Skin epidermis (tissue), 12 donors: ENCODE data around the gene AMBP.

Source experiments
- H3K27ac ChIP-seq, 21 experiments: fragments of 200-600 bp; sonication (generic) in 11 of 21; one replicate each; pipeline ENCODE4 v1.5.0; 2020; ENCODE audit warnings: mild to moderate bottlenecking in 3 of 21, inconsistent platforms in 2 of 21, moderate library complexity in 2 of 21
- H3K4me3 ChIP-seq, 7 experiments: fragments of 200-600 bp; sonication (generic) in 2 of 7; one replicate each; pipeline ENCODE4 v1.5.0; 2020; ENCODE audit warnings: inconsistent platforms in 2 of 7, mild to moderate bottlenecking in 2 of 7, moderate library complexity in 1 of 7

The AMBP gene

GRCh38 chr9:114078021-114078780 lies at the start of gene AMBP:
TSS of gene AMBP (minus strand) at chr9:114078300. CDS start at chr9:114078209, 91 bp downstream.
- Histone ChIP-seq H3K27ac (no peak within 1 kb of the TSS), H3K4me3 (no peak within 1 kb of the TSS)

- Histone ChIP-seq H3K27ac (no peak overlapping the region), H3K4me3 (no peak overlapping the region)
These were observed 48.4 kb upstream of the AMBP start for GRCh38 chr9:114126247-114127060.

DNA sequence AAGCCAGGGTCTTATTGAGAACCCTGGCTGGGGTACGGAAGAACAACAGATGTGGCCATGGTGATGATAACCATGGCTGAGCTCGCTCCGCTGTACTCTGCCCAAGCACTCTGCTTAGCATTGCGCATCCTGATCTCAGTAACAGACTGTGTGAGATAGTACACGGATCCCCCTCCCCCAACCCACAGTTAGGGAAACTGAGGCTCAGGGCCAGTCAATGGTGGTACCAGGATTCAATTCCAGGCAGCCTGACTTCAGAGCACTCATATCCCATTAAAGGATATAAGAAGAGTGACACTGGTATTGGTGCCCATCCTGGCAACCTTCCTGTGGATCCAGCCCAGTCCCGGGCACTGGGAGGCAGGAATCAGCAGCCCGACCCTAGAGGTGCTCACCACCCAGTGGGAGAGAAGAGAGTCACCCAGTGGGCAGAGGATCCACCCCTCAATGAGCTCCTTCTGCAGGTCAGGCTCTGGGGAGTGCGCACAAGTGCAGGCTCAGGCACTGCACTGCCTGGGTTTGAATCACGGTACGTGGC lies 47.4 kb upstream of the AMBP start:
- no peak overlapping the region for H3K27ac ChIP-seq
- H3K4me3 ChIP-seq: no peak overlapping the region

DNA sequence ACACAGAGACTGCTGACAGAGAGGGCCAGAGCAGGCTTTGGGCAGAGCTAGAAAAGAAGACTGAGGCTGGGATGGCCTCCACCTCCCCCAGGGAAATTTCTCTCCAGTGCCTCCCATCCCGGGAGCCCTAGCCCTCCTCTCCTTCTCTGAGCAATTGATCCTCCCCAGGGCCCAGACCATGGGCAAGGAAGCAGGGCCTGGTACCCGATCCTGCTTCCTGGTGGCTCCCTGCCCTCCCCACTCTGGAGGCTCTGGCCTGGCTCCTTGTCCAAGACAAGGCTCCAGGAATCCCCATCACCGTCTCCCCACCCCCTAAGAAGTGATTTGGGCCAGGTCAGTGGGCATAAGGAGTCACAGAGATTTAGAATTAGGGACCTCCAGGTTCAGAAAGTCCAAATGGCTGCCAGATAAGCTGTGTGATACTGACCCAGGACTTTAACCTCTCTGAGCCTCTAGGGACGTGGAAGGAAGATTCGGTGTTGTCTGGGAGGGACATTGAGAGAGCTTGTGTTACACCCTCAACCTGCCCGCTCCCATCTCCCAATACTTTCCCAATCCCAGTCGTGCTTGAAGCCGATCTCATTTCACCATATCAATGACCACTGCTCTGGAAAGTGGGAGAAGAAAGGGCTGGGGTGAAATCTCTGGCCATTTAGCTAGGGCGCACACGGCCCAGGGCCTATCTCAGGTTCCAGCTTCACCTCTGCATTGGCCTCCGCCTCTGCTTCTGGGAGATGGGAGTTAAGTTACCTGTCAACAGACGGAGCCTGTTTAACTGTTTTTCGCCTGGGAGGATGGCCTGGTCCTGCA lies 46.8 kb upstream of the AMBP start:
- Histone ChIP-seq H3K27ac (no peak overlapping the region), H3K4me3 (no peak overlapping the region)

- Histone ChIP-seq H3K4me3 (no peak overlapping the region), H3K27ac (no peak overlapping the region)
These were observed 46.0 kb upstream of the AMBP start for GRCh38 chr9:114124138-114124537.

DNA sequence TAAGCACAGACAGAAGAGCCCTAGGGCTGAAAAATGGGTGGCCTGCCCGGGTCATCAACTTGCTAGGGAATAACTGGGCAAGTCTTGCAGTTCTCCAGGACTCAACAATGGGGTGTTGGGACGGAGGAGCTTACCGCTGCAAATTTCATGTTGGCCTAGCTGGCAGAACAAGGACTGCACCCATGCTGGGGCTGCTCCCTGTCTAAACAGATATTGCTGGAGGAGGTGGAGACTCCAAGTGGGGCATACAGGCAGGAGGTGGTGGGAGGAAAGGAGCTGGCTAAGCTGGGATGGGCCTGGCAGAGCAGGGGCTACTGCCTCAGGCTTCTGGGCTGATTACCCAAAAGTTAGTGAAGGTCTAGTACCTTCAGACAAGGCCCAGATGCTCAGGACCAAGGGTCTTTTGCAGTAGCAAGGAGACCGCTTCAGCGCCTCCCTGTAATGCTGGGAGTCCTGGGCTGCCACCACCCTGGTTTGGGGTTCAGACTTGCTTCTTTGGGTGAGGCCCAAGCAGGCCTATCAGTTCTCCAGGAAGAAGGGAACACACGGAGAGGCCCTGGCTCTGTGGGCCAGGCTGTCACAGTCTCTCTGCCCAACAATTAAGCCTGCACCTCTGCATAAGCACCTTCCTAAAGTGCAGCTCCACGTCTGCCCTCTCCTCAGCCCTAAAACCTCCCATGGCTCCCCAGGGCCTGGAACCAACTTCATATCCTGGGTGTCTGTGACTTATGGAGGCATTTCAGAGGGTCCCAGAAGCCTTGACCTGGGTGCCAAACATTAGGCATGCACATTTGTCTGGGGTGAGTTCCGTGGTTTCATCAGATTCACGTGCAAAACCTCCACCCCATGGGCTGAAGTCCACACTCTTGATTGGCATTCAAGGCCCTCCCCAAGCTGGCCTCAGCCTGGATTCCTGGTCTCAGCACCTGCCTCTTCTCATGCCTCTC lies 45.2 kb upstream of the AMBP start:
- Histone ChIP-seq H3K4me3 (no peak overlapping the region), H3K27ac (no peak overlapping the region)

DNA sequence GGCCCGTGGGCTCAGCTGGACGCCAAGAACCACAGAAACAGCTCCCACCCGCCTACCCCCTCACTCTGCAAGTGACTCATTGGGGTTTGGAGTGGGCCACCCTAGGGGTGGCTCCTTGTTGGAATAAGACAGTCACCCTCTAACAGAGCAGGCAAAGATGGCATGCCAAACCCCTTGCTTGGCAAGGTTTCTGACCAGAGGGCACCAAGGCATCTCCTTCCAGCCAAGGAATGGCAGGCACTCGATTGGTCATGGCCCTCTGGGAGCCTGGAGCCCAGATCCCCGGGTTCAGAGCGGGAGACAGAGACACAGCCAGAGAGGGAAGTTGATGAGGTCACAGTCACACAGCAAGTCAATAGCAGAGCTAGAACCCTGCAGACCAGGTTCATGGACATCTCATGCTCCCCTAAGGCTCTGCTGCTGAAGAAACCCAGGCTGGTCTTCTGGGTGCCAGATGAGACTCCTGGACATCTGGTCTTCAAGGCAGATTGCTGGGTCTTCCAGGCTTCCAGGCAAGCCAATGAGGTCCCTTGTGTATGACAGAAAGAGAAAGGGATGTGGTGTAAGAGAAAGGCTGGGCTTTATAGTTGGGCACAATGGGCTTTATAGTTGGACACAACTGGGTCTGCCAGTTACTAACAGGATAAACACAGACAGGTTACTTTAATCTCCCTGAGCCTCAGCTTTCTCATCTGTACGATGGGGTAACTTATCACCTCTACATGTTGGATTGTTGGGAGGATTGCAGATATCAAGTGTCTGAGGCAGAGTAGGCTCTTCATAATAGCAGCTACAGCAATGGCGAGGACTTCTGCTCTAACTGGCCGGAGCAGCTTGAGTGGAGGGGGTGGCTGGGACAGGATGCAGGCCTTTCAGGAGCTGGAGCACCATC lies 44.3 kb upstream of the AMBP start:
- Histone ChIP-seq H3K4me3 (no peak overlapping the region), H3K27ac (no peak overlapping the region)

DNA sequence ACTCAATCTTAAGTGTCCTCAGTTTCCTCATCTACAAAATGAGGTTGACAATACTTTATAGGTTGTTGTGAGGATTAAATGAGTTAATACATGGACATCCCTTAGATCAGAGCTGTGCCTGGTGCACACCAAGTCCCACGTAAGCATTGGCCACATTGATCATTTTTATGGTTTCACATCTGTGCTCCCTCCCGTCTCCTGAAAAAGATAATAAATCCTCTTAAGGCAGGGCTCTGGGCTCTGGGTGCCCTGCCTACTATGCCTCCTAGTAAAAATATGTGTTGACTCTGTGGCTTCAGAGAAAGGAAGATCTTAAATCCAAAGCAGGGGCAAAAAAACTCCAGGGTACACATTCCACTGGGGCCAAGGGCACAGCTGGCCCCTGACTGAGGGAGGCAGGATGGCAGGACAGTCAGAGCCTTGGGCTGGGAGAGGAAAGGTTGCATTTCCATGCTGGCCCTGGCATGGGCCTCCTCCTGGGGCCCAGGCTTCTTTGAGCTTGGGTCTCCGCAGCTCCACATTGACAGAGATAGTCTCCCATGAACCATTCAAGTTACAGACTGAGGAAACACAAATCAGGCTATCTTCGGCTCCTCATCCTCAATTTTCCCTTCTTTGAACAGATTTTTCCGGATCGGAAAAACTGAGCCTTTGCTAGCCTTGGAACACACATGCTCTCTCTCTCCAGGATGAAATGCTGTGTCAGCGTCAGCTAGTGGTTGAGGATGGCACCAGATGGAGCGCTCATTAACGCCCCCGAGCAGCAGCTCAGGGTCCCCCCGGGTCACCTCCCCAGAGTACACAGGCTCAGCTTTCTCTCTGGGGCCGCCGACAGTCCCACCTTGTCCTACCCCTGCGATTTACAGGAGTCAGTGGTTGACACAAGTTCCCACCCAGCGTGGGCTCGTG lies 43.4 kb upstream of the AMBP start:
- Histone ChIP-seq H3K27ac (no peak overlapping the region), H3K4me3 (no peak overlapping the region)

DNA sequence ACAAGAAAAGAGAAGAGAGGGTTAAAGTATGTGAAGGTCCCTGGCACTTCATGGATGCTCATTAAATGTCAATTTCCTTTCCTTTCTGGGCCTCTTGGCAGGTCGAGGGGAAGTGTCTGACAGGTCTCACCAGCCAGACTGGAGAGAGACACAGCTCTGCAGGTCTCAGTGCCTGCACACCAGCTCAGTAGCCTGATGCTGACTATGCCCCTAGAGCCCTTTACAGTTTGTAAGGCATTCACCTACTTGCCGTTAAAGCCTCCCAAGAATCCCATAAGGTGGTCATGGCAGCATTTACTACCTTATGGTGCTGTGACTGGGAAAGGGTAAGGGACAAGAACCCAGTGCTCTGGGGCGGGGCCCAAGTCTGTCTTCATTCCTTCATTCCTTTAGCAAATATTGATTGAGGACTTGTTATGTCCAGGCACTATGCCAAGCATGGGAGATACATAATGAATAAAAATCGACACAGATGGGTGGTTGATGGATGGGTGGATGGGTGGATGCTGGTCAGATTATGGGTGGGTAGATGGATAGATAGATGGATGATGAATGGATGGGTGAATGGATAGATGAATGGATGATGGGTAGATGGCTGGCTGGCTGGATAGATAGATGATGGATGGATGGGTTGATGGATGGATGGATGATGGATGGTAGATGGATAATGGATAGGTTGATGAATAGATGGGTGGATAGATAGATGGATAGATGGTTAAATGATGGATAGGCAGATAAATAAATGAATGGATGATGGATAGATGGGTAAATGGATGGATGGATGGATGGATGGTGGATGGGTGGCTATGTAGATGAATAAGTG lies 42.3 kb upstream of the AMBP start:
- Histone ChIP-seq H3K4me3 (no peak overlapping the region), H3K27ac (no peak overlapping the region)

DNA sequence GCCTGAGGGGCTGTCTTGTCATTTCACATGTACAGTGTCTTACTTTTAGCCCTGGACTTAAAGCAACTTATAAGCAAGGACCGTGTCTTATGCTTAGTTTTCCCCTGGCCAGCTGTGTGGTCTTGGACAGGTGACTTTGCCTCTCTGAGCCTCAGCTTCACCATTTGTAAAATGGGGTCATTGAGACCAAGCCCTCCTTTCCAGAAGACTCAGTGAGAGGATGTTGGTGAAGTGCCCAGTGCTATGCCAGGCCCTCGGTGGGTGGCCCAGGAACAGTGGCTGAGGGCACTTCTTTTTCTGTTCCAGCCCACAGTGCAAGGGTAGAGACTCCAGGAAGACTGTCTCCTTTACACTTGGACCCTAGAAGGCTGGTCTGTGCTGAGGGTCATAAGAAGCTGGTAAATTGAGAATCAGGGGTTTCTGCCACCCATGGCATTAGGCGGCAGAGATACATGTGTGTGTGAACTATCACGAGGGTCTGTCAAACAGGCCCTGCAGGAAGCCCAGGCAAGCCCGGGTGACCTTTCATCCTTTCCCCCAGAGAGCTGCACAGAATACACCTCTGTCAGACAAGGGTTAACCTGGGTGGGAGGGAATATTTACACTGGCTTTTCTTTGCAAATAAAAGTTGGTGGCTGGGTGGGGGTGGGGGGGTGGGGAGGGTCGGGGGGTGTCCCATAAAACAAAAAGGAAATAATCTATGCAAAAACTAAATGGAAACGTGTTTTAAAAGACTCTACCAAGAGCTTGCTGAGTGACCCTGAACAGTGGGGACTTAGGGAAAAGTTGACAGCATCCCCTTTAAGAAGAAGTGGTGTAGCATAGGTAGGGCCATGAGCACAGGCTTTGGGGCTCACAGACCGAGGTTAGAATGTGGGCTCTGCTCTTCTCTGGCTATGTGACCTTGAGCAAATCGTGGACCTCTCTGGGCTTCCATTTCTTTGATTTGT lies 41.4 kb upstream of the AMBP start:
- H3K4me3 ChIP-seq: no peak overlapping the region
- H3K27ac ChIP-seq: no peak overlapping the region

- H3K4me3 ChIP-seq: no peak overlapping the region
- H3K27ac ChIP-seq: peak overlapping the region in 1 of 21 experiments; percentile 16
These were observed 40.1 kb upstream of the AMBP start for GRCh38 chr9:114117996-114118830.

GRCh38 chr9:114117614-114117995 lies 39.5 kb upstream of the AMBP start:
- no peak overlapping the region for H3K27ac ChIP-seq
- no peak overlapping the region for H3K4me3 ChIP-seq

GRCh38 chr9:114116126-114116747 lies 38.1 kb upstream of the AMBP start:
- Histone ChIP-seq H3K4me3 (no peak overlapping the region), H3K27ac (no peak overlapping the region)

- H3K27ac ChIP-seq: no peak overlapping the region
- no peak overlapping the region for H3K4me3 ChIP-seq
These were observed 37.6 kb upstream of the AMBP start for GRCh38 chr9:114115654-114116125.
